WTC11 (cell line): ENCODE measurements around the gene CGB2. TPM values are rescaled to one million over a fixed set of nuclear protein-coding genes. Genes with fewer than 3 reads are reported as not detected.

Source experiments
- ATAC-seq: fragments of 200-7000 bp; cut with Tn5 transposase; 2 replicates; pipeline ENCODE4 v1.10.0; 2021; ENCODE audit warnings: mild to moderate bottlenecking, moderate library complexity
- CTCF ChIA-PET: fragments of 300-600 bp; sonication (Branson Sonifier 250); formaldehyde crosslinking; loops from one replicate; lab custom pipeline; 2021; ENCODE audit warnings: antibody characterized with exemption; lab: Charles Lee
- POLR2A ChIA-PET: fragments of 350-600 bp; sonication (Branson Sonifier 250); formaldehyde crosslinking; loops from one replicate; lab custom pipeline; 2021; ENCODE audit warnings: antibody characterized with exemption; lab: Charles Lee
- DNase-seq: peaks from one replicate; pipeline ENCODE4 v3.0.0; 2021; ENCODE audit warnings: low spot score
- H3K27ac Mint-ChIP-seq: 2 replicates; pipeline ENCODE4 v1.8.0; 2021; ENCODE audit warnings: mixed read lengths
- H3K27me3 Mint-ChIP-seq: 2 replicates; pipeline ENCODE4 v1.8.0; 2021; ENCODE audit warnings: low read depth, mild to moderate bottlenecking, moderate library complexity, mixed read lengths
- H3K36me3 Mint-ChIP-seq: 2 replicates; pipeline ENCODE4 v1.8.0; 2021; ENCODE audit warnings: mixed read lengths
- H3K4me1 Mint-ChIP-seq: 2 replicates; pipeline ENCODE4 v1.8.0; 2022; ENCODE audit warnings: mixed read lengths
- H3K4me3 Mint-ChIP-seq: 2 replicates; pipeline ENCODE4 v1.8.0; 2021; ENCODE audit warnings: mild to moderate bottlenecking, moderate library complexity, mixed read lengths
- H3K9me3 Mint-ChIP-seq: 2 replicates; pipeline ENCODE4 v1.8.0; 2021; ENCODE audit warnings: mixed read lengths
- EMX1 ChIP-seq: fragments of 250-450 bp; sonication (Bioruptor Pico); IDR thresholded peaks from 2 replicates; pipeline ENCODE4 v1.8.0; 2021; ENCODE audit warnings: mild to moderate bottlenecking
- GABPB1 ChIP-seq: sonication (generic); formaldehyde crosslinking; IDR thresholded peaks from 2 replicates; pipeline ENCODE4 v1.8.1; 2023; ENCODE audit warnings: mild to moderate bottlenecking, missing genetic modification reagents
- MYBL2 ChIP-seq: sonication (generic); formaldehyde crosslinking; IDR thresholded peaks from 2 replicates; pipeline ENCODE4 v1.8.1; 2023; ENCODE audit warnings: mild to moderate bottlenecking, moderate library complexity, missing genetic modification reagents
- SP1 ChIP-seq: sonication (generic); formaldehyde crosslinking; conservative IDR thresholded peaks from 2 replicates; pipeline ENCODE4 v1.8.1; 2022; ENCODE audit warnings: missing genetic modification reagents
- ZNF671 ChIP-seq: fragments of 250-450 bp; sonication (Bioruptor Pico); IDR thresholded peaks from 2 replicates; pipeline ENCODE4 v1.8.0; 2021; ENCODE audit warnings: mild to moderate bottlenecking
- total RNA-seq: library from RNA; stranded (reverse); gene quantifications from 3 replicates; pipeline ENCODE4 v1.2.3, GENCODE V29; 2021
- TF ChIP-seq, protein P1 (sequence below): sonication (generic); formaldehyde crosslinking; IDR thresholded peaks from 2 replicates; pipeline ENCODE4 v1.8.0; 2023; ENCODE audit warnings: missing genetic modification reagents
- TF ChIP-seq, protein P2 (sequence below): sonication (generic); formaldehyde crosslinking; IDR thresholded peaks from 2 replicates; pipeline ENCODE4 v1.8.1; 2022; ENCODE audit warnings: low read depth, mild to moderate bottlenecking, moderate library complexity, missing genetic modification reagents, borderline replicate concordance
- TF ChIP-seq, protein P3 (sequence below): fragments of 250-450 bp; sonication (Bioruptor Pico); IDR thresholded peaks from 2 replicates; pipeline ENCODE4 v1.9.0; 2021; ENCODE audit warnings: mild to moderate bottlenecking
- TF ChIP-seq, protein P4 (sequence below): fragments of 250-450 bp; sonication (Bioruptor Pico); IDR thresholded peaks from 2 replicates; pipeline ENCODE4 v1.9.0; 2021; ENCODE audit warnings: moderate library complexity, mild to moderate bottlenecking, inconsistent platforms, borderline replicate concordance
- TF ChIP-seq, protein P5 (sequence below): sonication (generic); formaldehyde crosslinking; IDR thresholded peaks from 2 replicates; pipeline ENCODE4 v1.8.0; 2022; ENCODE audit warnings: missing genetic modification reagents

The CGB2 gene
- total RNA-seq, 1 experiment from 2014 or later = not detected

DNA sequence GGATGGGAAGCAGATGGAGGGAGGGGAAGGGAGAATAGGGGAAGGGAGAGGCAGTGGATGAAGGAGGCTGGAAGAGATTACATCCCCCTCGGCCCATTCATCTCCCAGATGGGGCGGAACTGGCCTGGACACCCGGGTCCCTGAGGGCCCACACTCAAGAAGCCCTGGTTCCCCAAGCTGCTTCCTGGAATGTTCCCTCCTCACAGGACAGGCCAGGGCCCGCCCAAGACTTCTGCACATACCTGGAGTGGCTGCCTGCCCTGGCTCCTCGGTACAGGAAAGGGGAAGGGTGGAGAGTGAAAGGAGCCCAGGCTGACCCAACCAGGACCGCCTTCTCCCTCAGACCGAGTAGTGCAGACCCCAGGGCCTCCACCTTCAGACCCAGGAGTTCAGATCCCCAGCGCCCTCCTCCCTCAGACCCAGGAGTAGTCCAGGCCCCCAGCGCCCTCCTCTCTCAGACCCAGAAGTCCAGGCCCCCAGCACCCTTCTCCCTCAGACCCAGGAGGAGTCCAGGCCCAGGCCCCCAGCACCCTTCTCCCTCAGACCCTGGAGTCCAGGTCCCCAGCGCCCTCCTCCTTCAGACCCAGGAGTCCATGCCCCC is 32.4 kb downstream of the CGB2 start (continued):
- TF ChIP-seq, protein P1, sequence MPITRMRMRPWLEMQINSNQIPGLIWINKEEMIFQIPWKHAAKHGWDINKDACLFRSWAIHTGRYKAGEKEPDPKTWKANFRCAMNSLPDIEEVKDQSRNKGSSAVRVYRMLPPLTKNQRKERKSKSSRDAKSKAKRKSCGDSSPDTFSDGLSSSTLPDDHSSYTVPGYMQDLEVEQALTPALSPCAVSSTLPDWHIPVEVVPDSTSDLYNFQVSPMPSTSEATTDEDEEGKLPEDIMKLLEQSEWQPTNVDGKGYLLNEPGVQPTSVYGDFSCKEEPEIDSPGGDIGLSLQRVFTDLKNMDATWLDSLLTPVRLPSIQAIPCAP (CRISPR knock-in tag) = no peak
- TF ChIP-seq SP1 (no peak), EMX1 (CRISPR knock-in tag) (no peak)
- TF ChIP-seq, protein P2, sequence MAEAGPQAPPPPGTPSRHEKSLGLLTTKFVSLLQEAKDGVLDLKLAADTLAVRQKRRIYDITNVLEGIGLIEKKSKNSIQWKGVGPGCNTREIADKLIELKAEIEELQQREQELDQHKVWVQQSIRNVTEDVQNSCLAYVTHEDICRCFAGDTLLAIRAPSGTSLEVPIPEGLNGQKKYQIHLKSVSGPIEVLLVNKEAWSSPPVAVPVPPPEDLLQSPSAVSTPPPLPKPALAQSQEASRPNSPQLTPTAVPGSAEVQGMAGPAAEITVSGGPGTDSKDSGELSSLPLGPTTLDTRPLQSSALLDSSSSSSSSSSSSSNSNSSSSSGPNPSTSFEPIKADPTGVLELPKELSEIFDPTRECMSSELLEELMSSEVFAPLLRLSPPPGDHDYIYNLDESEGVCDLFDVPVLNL (CRISPR knock-in tag) = no peak
- TF ChIP-seq, protein P3, sequence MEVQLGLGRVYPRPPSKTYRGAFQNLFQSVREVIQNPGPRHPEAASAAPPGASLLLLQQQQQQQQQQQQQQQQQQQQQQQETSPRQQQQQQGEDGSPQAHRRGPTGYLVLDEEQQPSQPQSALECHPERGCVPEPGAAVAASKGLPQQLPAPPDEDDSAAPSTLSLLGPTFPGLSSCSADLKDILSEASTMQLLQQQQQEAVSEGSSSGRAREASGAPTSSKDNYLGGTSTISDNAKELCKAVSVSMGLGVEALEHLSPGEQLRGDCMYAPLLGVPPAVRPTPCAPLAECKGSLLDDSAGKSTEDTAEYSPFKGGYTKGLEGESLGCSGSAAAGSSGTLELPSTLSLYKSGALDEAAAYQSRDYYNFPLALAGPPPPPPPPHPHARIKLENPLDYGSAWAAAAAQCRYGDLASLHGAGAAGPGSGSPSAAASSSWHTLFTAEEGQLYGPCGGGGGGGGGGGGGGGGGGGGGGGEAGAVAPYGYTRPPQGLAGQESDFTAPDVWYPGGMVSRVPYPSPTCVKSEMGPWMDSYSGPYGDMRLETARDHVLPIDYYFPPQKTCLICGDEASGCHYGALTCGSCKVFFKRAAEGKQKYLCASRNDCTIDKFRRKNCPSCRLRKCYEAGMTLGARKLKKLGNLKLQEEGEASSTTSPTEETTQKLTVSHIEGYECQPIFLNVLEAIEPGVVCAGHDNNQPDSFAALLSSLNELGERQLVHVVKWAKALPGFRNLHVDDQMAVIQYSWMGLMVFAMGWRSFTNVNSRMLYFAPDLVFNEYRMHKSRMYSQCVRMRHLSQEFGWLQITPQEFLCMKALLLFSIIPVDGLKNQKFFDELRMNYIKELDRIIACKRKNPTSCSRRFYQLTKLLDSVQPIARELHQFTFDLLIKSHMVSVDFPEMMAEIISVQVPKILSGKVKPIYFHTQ = no peak

DNA sequence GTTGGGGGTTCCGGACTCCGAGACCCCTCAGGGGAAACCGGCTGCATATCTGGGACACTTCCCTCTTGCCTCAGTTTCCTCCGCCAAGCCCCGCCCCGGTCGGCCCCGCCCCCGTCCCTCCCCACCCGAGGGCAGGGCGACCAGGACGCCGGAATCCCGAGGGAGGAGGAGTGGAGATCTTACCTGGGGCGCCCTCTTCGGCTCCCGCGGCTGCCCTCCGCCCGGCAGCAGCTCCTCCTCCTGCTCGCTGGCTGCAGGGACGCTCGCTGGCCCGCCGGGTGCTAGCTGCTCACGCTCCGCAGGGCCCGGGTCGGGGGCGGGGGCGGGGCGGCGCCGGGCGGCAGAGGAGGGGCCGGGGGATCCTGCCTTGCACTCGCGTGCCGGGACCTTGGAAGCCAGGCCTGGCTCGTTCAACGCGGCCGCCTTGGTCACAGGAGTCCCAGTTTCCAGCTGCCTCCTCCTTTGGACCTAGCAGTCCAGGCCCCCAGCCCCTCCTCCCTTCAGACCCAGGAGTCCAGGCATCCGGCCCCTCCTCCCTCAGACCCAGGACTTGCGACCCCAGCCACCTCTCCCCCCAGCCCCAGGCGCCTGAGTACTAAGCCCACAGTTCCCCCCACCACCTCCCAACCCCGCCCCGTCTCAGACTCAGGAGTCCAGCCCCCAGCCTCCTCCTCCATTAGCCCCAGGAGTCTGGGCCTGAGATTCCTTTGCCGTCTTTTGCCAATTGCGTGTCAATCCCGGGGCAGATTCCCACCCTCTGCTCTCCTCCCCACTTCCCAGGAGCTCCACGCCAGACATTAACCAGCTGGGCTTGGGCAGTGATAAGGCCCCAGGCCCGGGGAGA is 33.3 kb downstream of the CGB2 start, which contains the start of gene NTF4:
Gene NTF4 (minus strand): TSS at position 51 of the 844 bp plus-strand sequence. CDS start 2,821 bp downstream, outside the sequence.
- H3K4me1 Mint-ChIP-seq = peaks cover 33% of the 10 kb centered on the region
- POLR2A ChIA-PET = interaction anchor here (1.1 to 1.3 kb wide), 2 partner anchors 84 to 145 kb away, joined by 3 to 4 read pairs; no protein-coding TSS in a partner anchor
- peak within 1 kb of the TSS; percentile 66 for H3K4me3 Mint-ChIP-seq
- no peaks in the 10 kb centered on the region; the same call in 1 of the 2 replicates for H3K36me3 Mint-ChIP-seq
- DNase-seq = peak; percentile 78
- TF ChIP-seq MYBL2 (no peak), GABPB1 (CRISPR knock-in tag) (no peak), ZNF671 (CRISPR knock-in tag) (no peak)
- TF ChIP-seq, protein P4, sequence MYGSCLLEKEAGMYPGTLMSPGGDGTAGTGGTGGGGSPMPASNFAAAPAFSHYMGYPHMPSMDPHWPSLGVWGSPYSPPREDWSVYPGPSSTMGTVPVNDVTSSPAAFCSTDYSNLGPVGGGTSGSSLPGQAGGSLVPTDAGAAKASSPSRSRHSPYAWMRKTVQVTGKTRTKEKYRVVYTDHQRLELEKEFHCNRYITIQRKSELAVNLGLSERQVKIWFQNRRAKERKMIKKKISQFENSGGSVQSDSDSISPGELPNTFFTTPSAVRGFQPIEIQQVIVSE = no peak
- TF ChIP-seq, protein P5, sequence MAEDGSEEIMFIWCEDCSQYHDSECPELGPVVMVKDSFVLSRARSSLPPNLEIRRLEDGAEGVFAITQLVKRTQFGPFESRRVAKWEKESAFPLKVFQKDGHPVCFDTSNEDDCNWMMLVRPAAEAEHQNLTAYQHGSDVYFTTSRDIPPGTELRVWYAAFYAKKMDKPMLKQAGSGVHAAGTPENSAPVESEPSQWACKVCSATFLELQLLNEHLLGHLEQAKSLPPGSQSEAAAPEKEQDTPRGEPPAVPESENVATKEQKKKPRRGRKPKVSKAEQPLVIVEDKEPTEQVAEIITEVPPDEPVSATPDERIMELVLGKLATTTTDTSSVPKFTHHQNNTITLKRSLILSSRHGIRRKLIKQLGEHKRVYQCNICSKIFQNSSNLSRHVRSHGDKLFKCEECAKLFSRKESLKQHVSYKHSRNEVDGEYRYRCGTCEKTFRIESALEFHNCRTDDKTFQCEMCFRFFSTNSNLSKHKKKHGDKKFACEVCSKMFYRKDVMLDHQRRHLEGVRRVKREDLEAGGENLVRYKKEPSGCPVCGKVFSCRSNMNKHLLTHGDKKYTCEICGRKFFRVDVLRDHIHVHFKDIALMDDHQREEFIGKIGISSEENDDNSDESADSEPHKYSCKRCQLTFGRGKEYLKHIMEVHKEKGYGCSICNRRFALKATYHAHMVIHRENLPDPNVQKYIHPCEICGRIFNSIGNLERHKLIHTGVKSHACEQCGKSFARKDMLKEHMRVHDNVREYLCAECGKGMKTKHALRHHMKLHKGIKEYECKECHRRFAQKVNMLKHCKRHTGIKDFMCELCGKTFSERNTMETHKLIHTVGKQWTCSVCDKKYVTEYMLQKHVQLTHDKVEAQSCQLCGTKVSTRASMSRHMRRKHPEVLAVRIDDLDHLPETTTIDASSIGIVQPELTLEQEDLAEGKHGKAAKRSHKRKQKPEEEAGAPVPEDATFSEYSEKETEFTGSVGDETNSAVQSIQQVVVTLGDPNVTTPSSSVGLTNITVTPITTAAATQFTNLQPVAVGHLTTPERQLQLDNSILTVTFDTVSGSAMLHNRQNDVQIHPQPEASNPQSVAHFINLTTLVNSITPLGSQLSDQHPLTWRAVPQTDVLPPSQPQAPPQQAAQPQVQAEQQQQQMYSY (CRISPR knock-in tag) = peak; percentile 33; the same call in 1 of the 2 replicates
- TF ChIP-seq, protein P2 (CRISPR knock-in tag) = no peak
- TF ChIP-seq, all 79 proteins: peak for 1
- CTCF ChIA-PET = interaction anchor here (0.8 to 4.6 kb wide), 12 partner anchors 8 to 134 kb away, joined by 3 to 26 read pairs (median 8); partner anchors contain the start of genes CGB7, GYS1, LIN7B and RUVBL2
- no peak within 1 kb of the TSS for H3K27ac Mint-ChIP-seq
- peaks cover 8% of the 10 kb centered on the region for H3K9me3 Mint-ChIP-seq
- H3K27me3 Mint-ChIP-seq = peaks cover 79% of the 10 kb centered on the region
- ATAC-seq = peak; percentile 73
